Subcutaneous adipose tissue (tissue), 4 donors: Measurements from ENCODE around the gene CDCA3. TPM values are rescaled to one million over a fixed set of nuclear protein-coding genes. Genes with fewer than 3 reads are reported as not detected.

Experiments used
- total RNA-seq, 4 donors: library from RNA; depleted of rRNA; stranded (reverse); fragments of >200 nt; gene quantifications; one replicate each; pipeline ENCODE4 v1.1.0, GENCODE V29; 2016
- TF ChIP-seq, protein P1 (sequence below): fragments of 450-650 bp; IDR thresholded peaks from one replicate; pipeline ENCODE4 v1.5.1; 2016; ENCODE audit warnings: low read depth, mild to moderate bottlenecking, control low read depth, antibody characterized with exemption, moderate library complexity

Gene CDCA3
- total RNA-seq, 4 donors from 2014 or later, result 0.38 to 2.6 (median 1.9) TPM; not detected in 1

GRCh38 chr12:6834254-6834653 lies 16.8 kb downstream of the CDCA3 start:
- TF ChIP-seq, protein P1, sequence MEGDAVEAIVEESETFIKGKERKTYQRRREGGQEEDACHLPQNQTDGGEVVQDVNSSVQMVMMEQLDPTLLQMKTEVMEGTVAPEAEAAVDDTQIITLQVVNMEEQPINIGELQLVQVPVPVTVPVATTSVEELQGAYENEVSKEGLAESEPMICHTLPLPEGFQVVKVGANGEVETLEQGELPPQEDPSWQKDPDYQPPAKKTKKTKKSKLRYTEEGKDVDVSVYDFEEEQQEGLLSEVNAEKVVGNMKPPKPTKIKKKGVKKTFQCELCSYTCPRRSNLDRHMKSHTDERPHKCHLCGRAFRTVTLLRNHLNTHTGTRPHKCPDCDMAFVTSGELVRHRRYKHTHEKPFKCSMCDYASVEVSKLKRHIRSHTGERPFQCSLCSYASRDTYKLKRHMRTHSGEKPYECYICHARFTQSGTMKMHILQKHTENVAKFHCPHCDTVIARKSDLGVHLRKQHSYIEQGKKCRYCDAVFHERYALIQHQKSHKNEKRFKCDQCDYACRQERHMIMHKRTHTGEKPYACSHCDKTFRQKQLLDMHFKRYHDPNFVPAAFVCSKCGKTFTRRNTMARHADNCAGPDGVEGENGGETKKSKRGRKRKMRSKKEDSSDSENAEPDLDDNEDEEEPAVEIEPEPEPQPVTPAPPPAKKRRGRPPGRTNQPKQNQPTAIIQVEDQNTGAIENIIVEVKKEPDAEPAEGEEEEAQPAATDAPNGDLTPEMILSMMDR, result no peak

- TF ChIP-seq, protein P1, result no peak
Observed at GRCh38 chr12:6833189-6833890, 17.7 kb downstream of the CDCA3 start.

DNA sequence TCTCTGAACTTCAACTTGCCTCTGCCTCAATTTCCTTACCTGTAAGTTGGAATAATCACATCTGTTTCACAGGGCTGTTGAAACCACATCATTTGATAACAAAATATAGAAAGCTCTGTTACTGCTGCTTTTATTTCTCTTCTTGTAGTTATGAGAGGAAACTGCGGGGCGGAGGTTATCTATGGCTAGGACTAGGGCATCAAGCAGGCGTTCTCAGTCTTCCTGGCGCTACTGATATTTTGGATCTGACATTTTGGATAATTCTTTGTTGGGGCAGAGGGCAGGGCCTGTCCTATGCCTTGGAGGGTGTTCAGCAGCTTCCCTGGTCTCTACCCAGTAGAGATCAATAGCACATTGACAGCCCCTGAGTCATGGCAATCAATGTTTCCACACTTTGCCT lies 19.0 kb downstream of the CDCA3 start:
- TF ChIP-seq, protein P1, result no peak

DNA sequence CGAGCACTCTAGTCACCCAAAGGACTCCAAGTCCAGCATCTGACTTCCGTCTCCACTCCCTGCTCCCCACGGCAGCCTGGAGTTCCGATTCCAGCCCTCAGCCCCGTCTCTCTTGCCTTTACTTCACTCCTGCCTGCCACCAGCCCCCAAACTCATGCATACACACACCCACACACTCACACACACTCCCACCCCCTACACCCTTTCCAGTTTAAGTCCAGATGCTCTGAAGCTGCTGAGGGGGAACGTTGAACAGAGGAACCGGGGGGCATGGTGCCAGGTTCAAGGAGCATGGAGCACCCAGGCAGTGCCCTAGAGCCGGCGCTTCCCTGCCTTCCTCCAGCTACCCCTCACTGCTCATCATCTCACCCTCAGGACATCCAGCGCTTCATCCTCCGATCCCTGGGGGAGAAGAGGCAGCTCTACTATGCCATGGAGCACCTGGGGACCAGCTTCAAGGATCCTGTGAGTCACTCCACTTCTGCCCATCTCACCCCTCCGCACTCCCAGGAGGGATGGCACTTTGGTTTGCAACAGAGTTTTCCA lies 19.6 kb downstream of the CDCA3 start:
- TF ChIP-seq, protein P1, result no peak

- TF ChIP-seq, protein P1, result no peak
Observed at GRCh38 chr12:6830999-6831398, 20.1 kb downstream of the CDCA3 start.

DNA sequence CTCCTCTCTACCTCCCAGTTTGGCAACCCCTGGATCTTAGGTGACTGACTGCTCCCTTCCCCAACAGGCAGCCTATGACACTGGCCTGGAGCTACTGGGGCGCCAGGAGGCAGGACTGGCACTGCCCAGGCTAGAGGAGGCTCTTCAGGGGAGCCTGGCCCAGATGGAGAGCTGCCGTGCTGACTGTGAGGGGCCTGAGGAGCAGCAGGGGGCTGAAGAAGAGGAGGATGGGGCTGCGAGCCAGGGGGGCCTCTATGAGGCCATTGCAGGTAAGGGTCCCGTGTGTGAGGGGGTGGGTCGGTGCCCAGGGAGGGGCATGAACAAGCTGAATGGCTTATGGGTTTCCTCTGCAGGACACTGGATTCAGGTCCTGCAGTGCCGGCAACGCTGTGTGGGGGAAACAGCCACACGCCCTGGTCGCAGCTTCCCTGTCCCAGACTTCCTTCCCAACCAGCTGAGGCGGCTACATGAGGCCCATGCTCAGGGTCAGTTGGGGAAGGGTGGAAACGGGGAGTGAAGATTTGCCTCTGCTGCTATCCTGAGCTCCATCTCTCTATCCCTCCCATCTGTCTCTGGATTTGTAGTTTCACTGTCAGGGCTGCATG lies 20.7 kb downstream of the CDCA3 start:
- TF ChIP-seq, protein P1, result no peak

- TF ChIP-seq, protein P1, result no peak
Observed at GRCh38 chr12:6829536-6830220, 21.4 kb downstream of the CDCA3 start.
